CD4-positive, alpha-beta T cell treated with Interleukin-15 for 4 hours (primary cell): ENCODE data around the gene TAF3.
"Not testable (repeated sequence)": the region's sequence is repeated elsewhere in the genome, so short reads cannot be mapped to it uniquely, and the experiment has no call there.

Source experiments
- DNase-seq: peaks from one replicate; pipeline ENCODE4 v3.0.0-alpha.2; 2020; ENCODE audit warnings: low spot score

The TAF3 gene

GRCh38 chr10:7818295-7819120 is at the start of gene TAF3:
Gene TAF3, plus strand, starts transcription at chr10:7818505. Its CDS starts 205 bp downstream, at chr10:7818710.
- DNase-seq = peak; percentile 89

GRCh38 chr10:7773845-7774801 is 44.2 kb upstream of the TAF3 start:
- DNase-seq = no peak

GRCh38 chr10:7776777-7777176 is 41.5 kb upstream of the TAF3 start:
- DNase-seq = no peak

GRCh38 chr10:7782194-7782593 is 36.1 kb upstream of the TAF3 start:
- DNase-seq = not testable (repeated sequence)

- no peak for DNase-seq
Observed at GRCh38 chr10:7786430-7786829, 31.9 kb upstream of the TAF3 start.

GRCh38 chr10:7787150-7787856 is 31.0 kb upstream of the TAF3 start:
- no peak for DNase-seq

GRCh38 chr10:7787857-7788638 is 30.3 kb upstream of the TAF3 start, which contains the start of the genes ATP5F1C and KIN:
Gene ATP5F1C, plus strand, starts transcription at chr10:7788177. Its CDS starts 31 bp downstream, at chr10:7788208.
Gene KIN, minus strand, starts transcription at chr10:7787993. Its CDS starts 60 bp downstream, at chr10:7787933.
- peak; percentile 97 for DNase-seq

GRCh38 chr10:7788639-7789286 is 29.5 kb upstream of the TAF3 start:
- peak; percentile 3 for DNase-seq

GRCh38 chr10:7789390-7789789 is 28.9 kb upstream of the TAF3 start:
- no peak for DNase-seq

- no peak for DNase-seq
Observed at GRCh38 chr10:7792541-7792940, 25.8 kb upstream of the TAF3 start.

- no peak for DNase-seq
Observed at GRCh38 chr10:7794251-7795026, 23.9 kb upstream of the TAF3 start.

GRCh38 chr10:7795605-7796004 is 22.7 kb upstream of the TAF3 start:
- DNase-seq = no peak

GRCh38 chr10:7797582-7797981 is 20.7 kb upstream of the TAF3 start:
- DNase-seq = no peak

- no peak for DNase-seq
Observed at GRCh38 chr10:7802606-7803005, 15.7 kb upstream of the TAF3 start.

GRCh38 chr10:7804216-7804615 is 14.1 kb upstream of the TAF3 start:
- no peak for DNase-seq

- no peak for DNase-seq
Observed at GRCh38 chr10:7804741-7805140, 13.6 kb upstream of the TAF3 start.

- DNase-seq = no peak
Observed at GRCh38 chr10:7808686-7809267, 9.5 kb upstream of the TAF3 start.

GRCh38 chr10:7810443-7810842 is 7.9 kb upstream of the TAF3 start:
- no peak for DNase-seq

GRCh38 chr10:7811000-7811399 is 7.3 kb upstream of the TAF3 start:
- no peak for DNase-seq
